ENCODE results near the gene MRPL23.

Gene MRPL23

GRCh38 chr11:1998290-1998689, 51.2 kb downstream of the MRPL23 start:
- no peak for DNase-seq

GRCh38 chr11:1998861-1999260, 51.7 kb downstream of the MRPL23 start:
- DNase-seq, result no peak

GRCh38 chr11:2002042-2002776, 55.1 kb downstream of the MRPL23 start:
- DNase-seq, result no peak

- DNase-seq, result no peak
Measured at GRCh38 chr11:2002807-2003206, 55.7 kb downstream of the MRPL23 start.

GRCh38 chr11:2004466-2004865, 57.3 kb downstream of the MRPL23 start:
- no peak for DNase-seq

Data from hematopoietic multipotent progenitor cell treated with erythropoietin and hydrocortisone succinate and interleukin-3 and kit ligand, for 4 days (in vitro differentiated cells).